NCI-H82 (cell line): ENCODE data around the gene C22orf39.

Experiments used
- DNase-seq: peaks from one replicate; lab custom pipeline; 2025; lab: John Stamatoyannopoulos, UW

C22orf39 gene

GRCh38 chr22:19430890-19431541, 16.5 kb downstream of the C22orf39 start:
- peak; percentile 20 for DNase-seq

GRCh38 chr22:19429950-19430889, 17.3 kb downstream of the C22orf39 start:
- peak; percentile 18 for DNase-seq

DNA sequence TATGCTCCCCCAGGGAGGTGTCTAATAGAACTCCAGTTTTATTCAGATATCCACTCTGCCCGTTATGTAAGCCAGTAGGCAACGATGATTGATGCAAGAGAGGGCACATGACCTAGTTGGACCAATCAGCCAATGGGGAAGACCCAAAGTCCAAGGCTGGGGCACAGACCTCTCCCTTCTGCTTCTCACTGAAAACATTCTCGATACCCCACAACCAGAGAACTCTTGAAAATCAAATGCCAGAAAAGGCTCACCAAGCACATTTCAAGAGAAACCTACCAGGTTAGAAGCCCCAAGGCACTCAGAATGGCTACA, 23.4 kb downstream of the C22orf39 start:
- no peak for DNase-seq

- DNase-seq, result no peak
Measured at GRCh38 chr22:19422440-19423301, 24.8 kb downstream of the C22orf39 start.

GRCh38 chr22:19420321-19420720, 27.2 kb downstream of the C22orf39 start:
- DNase-seq, result no peak

GRCh38 chr22:19419464-19420178, 27.9 kb downstream of the C22orf39 start:
- DNase-seq, result peak; percentile 13

DNA sequence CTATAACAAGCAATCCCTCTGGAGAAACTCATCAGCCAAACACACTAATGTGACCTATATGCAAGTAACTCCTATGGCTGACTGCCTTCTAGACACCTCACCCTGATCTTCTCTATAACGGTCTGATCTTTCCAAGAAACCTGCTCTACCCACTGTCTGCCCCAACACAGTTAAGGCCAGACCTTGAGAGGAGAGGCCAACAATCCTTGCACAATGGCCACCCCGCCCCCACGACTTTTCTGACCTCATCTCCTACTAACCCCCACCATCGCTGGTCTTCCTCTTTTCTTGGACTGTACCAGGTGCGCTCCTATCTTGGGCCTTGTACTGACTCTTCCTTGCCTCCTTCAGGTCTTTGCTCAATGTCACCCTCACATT, 28.4 kb downstream of the C22orf39 start:
- no peak for DNase-seq

DNA sequence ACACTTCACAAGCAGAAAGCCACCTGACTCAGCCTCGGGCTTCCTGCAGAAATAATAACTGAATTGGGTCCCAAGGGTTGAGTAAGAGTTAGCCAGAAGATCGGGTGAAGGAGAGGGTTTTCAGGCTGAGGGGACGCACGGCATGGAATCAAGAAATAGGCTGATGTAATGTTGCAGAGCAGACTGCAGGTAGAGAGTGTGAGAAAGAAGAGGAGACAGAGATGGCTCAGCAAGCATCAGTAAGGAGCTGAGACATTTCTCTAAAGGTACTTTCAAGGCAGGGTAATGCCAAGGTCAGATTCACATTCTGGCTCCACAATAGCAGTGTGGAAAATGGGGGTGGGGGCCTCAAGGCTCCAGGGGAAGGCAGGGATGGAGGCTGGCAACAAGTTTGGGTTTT, 34.6 kb downstream of the C22orf39 start:
- DNase-seq, result no peak

GRCh38 chr22:19412478-19412877, 35.0 kb downstream of the C22orf39 start:
- DNase-seq, result no peak

GRCh38 chr22:19411690-19412045, 35.8 kb downstream of the C22orf39 start:
- no peak for DNase-seq

GRCh38 chr22:19410941-19411689, 36.4 kb downstream of the C22orf39 start:
- no peak for DNase-seq

DNA sequence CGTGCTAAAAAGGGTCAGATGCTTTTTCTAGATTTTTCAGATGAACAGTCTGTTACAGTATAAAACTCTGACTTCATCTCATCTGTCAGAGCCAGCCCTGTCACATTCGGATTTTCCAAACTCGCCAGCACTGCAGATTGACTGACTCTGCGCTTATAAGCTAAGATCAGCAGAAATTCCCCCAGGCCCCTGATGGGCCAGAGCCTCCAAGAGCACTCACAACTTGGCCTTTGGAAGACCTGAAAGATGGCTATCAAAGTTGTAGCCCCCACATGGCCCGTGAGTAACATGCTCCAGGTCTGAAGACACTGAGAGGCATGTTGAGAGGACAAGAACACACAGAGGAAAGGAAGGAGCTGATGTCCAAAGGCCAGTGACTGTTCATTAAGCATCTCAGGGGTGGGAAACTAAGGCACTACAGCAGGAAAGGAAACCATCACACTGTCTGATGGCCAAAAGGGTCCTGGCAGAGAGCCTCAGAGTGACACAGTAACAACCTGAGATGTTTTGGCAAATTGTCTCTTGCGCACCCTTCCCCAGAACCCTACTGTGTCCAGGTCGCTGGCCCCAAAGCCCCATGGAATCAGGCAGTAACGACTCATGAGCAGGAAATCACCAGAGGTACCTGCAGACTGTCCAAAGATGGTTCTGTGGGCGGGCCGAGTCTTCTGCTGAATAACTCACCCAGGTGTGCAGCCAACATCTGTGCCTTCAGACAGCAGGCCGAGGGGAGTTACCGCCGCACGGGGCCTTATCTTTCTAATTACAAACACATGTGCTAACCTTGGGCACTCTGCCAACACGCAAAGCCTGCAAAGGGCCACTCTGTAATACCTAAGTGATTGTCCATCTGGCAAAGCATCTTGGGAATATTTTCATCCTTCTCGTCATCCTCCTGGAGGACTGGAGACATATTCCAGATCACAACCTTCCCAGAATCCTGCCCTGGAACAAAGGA, 39.6 kb downstream of the C22orf39 start:
- peak; percentile 79 for DNase-seq

DNA sequence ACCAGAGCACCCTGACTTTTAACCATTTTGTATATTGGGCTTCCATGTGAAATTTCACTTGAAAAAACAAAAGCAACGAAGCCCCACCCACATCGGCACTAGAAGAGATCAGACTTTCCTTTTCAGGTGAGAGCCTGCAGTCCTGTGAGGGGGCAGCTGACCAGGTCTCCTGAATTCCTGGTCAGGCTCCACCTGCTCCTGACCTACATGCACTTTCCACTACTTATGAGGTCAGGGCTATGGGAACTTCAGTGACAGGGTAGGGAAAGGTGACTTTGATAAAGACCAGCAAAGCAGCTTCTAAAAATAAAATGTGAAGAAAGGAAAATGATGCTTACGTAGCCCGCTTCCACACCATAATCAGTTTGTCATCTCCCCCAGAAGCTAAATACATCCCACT, 40.7 kb downstream of the C22orf39 start:
- no peak for DNase-seq

GRCh38 chr22:19406281-19406811, 41.2 kb downstream of the C22orf39 start:
- no peak for DNase-seq

- DNase-seq, result no peak
Measured at GRCh38 chr22:19405652-19406051, 41.9 kb downstream of the C22orf39 start.

DNA sequence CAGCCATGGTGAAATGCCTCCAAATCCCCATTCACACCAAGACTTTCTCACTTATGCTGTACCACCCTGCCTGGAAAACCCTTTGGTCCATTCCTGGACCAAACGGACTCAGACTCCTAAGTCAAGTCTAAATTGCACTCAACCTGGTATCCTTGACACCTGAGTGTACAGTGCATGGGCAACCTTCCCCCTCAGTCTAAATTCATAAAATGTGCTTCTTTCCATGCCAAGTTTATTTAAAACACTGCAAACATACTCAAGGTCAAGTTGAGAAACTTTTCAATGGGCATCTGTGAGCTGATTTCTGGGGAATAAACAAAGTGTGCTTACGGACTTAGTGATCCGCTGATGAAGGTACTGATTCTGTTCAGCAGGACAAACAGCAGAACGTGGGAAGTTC, 42.4 kb downstream of the C22orf39 start:
- no peak for DNase-seq

DNA sequence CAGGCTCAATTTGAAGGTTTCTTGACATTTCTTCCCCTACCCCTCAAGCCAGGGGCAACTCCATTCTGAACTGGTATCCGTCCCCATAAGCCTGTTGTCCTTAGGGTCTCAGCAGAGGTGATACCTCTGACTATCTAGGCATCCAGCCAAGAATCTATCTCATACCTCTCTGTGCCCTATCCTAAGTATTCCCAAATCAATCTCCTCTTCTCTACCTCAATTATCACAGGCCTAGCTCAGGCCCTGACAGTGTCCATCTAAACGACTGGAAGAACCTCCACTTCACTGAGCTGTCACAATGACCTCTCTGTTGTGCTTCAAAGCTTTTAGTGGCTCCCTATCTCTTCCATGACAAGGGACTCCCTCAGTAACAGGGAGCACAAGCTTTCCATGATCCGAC, 42.8 kb downstream of the C22orf39 start:
- DNase-seq, result no peak

DNA sequence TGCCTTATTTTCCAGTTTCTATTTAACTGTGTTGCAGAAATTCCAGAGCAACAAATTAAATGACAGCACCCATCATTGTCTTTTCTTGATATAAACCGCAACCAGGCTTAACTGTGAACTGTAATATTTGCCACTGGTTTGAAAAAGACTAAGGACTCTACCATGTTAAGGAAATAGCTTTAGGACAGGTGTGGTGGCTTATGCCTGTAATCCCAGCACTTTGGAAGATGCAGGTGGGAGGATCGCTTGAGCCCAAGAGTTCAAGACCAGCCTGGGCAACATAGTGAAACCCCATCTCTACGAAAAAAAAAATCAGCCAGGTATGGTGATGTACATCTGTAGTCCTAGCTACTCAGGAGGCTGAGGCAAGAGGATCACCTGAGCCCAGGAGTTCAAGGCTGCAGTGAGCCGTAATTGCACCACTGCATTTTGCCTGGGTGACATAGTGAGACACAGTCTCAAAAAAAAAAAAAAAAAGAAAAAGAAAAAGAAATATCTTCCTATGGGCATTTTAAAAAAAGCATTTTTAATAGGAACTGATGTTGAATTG, 44.8 kb downstream of the C22orf39 start:
- DNase-seq, result no peak

- DNase-seq, result no peak
Measured at GRCh38 chr22:19401483-19401882, 46.0 kb downstream of the C22orf39 start.

GRCh38 chr22:19400881-19401280, 46.6 kb downstream of the C22orf39 start:
- DNase-seq, result no peak
